Astrocyte (in vitro differentiated cells and primary cell): Measurements from ENCODE around the gene AKR1C4. TPM values are rescaled to one million over a fixed set of nuclear protein-coding genes. Genes with fewer than 3 reads are reported as not detected.
"Not testable (repeated sequence)": the region's sequence is repeated elsewhere in the genome, so short reads cannot be mapped to it uniquely, and the experiment has no call there.

Experiments
- DNase-seq: peaks from one replicate; pipeline ENCODE4 v3.0.0-alpha.2; 2010; ENCODE audit warnings: low read depth
- FAIRE-seq: peaks from 2 replicates; lab custom pipeline; 2011; peaks lifted over from hg19 to GRCh38; lab: Jason Lieb, UNC
- H2AFZ ChIP-seq: 2 replicates; pipeline ENCODE4 v1.6.0; 2012; ENCODE audit warnings: low read depth, low read length, inconsistent platforms
- H3K27ac ChIP-seq: 2 replicates; pipeline ENCODE4 v1.5.1; 2011; ENCODE audit warnings: low read depth, low read length, inconsistent platforms
- H3K27me3 ChIP-seq: 2 replicates; pipeline ENCODE4 v1.6.0; 2011; ENCODE audit warnings: low read length, inconsistent platforms; ENCODE audit not compliant: insufficient read depth
- H3K36me3 ChIP-seq: 2 replicates; pipeline ENCODE4 v1.5.1; 2011; ENCODE audit warnings: low read length, inconsistent platforms; ENCODE audit not compliant: insufficient read depth
- H3K4me1 ChIP-seq: 2 replicates; pipeline ENCODE4 v1.5.1; 2011; ENCODE audit warnings: low read length, inconsistent platforms; ENCODE audit not compliant: insufficient read depth
- H3K4me2 ChIP-seq: 2 replicates; pipeline ENCODE4 v1.6.0; 2012; ENCODE audit warnings: low read length, inconsistent platforms
- H3K4me3 ChIP-seq: 2 replicates; pipeline ENCODE4 v1.5.1; 2011; ENCODE audit warnings: low read depth, mild to moderate bottlenecking, low read length, inconsistent platforms; ENCODE audit not compliant: insufficient read depth
- H3K79me2 ChIP-seq: 2 replicates; pipeline ENCODE4 v1.6.0; 2012; ENCODE audit warnings: mild to moderate bottlenecking, low read length, inconsistent platforms; ENCODE audit not compliant: insufficient read depth
- H3K9ac ChIP-seq: 2 replicates; pipeline ENCODE4 v1.6.0; 2012; ENCODE audit warnings: mild to moderate bottlenecking, low read length, inconsistent platforms
- H3K9me3 ChIP-seq: 2 replicates; pipeline ENCODE4 v1.5.1; 2012; ENCODE audit warnings: low read depth, mild to moderate bottlenecking, low read length, inconsistent platforms; ENCODE audit not compliant: insufficient read depth
- H4K20me1 ChIP-seq: 2 replicates; pipeline ENCODE4 v1.6.0; 2012; ENCODE audit warnings: low read length, inconsistent platforms; ENCODE audit not compliant: insufficient read depth
- H3K27ac Mint-ChIP-seq: one replicate; pipeline ENCODE4 v1.8.0; 2021; ENCODE audit warnings: mild to moderate bottlenecking, mixed read lengths; ENCODE audit not compliant: unreplicated experiment
- H3K27me3 Mint-ChIP-seq: one replicate; pipeline ENCODE4 v1.8.0; 2021; ENCODE audit warnings: low read depth, mixed read lengths; ENCODE audit not compliant: unreplicated experiment
- H3K36me3 Mint-ChIP-seq: one replicate; pipeline ENCODE4 v1.8.0; 2021; ENCODE audit warnings: low read depth, mixed read lengths; ENCODE audit not compliant: unreplicated experiment
- H3K4me1 Mint-ChIP-seq: one replicate; pipeline ENCODE4 v1.8.0; 2021; ENCODE audit warnings: low read depth, mixed read lengths; ENCODE audit not compliant: unreplicated experiment
- H3K4me3 Mint-ChIP-seq: one replicate; pipeline ENCODE4 v1.8.0; 2021; ENCODE audit warnings: mild to moderate bottlenecking, moderate library complexity, mixed read lengths; ENCODE audit not compliant: unreplicated experiment
- H3K9me3 Mint-ChIP-seq: one replicate; pipeline ENCODE4 v1.8.0; 2021; ENCODE audit warnings: mild to moderate bottlenecking, mixed read lengths; ENCODE audit not compliant: unreplicated experiment
- EZH2 ChIP-seq: IDR thresholded peaks from 2 replicates; pipeline ENCODE4 v1.6.1; 2012; ENCODE audit warnings: mild to moderate bottlenecking, low read length, inconsistent platforms; ENCODE audit not compliant: insufficient read depth
- total RNA-seq: library from RNA; stranded (reverse); gene quantifications from 2 replicates; pipeline ENCODE4 v1.2.1, GENCODE V29; 2021
- TF ChIP-seq, protein P1 (sequence below): IDR thresholded peaks from 2 replicates; pipeline ENCODE4 v1.5.1; 2011; ENCODE audit warnings: low read depth, mild to moderate bottlenecking, inconsistent platforms, low read length, moderate library complexity; ENCODE audit not compliant: insufficient read depth

Gene AKR1C4
- total RNA-seq, 1 donor from 2014 or later: not detected

DNA sequence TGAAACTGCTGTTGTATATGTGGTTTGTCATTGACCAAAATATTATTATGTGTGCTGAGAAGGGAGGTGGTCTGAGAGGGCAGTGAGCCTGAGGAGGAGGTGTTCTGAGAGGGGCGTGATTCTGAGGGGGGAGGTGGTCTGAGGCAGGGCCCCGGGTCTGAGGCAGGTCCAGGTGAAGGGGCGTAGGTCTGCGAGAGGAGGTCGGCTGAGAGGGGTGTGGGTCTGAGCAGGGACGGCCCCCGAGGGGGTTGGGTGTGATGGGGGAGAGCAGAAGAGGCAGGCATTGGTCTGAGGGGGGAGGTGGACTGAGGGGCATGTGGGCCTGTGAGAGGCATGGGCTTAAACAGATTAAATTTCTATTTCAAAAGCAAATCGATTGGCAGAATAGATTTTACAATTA, 32.4 kb downstream of the AKR1C4 start:
- no peaks in the 10 kb centered on the region for H3K27me3 ChIP-seq
- Mint-ChIP-seq H3K27me3 (peaks cover 8% of the 10 kb centered on the region), H3K9me3 (peaks cover 2% of the 10 kb centered on the region), H3K4me3 (no peak overlapping the region), H3K4me1 (no peaks in the 10 kb centered on the region), H3K36me3 (no peaks in the 10 kb centered on the region), H3K27ac (no peak overlapping the region)
- no peak overlapping the region for H3K4me2 ChIP-seq
- no peak overlapping the region for H3K27ac ChIP-seq
- no peak overlapping the region for H3K9ac ChIP-seq
- no peaks in the 10 kb centered on the region for H4K20me1 ChIP-seq
- no peaks in the 10 kb centered on the region for H3K4me1 ChIP-seq
- no peak for TF ChIP-seq EZH2
- TF ChIP-seq, protein P1, sequence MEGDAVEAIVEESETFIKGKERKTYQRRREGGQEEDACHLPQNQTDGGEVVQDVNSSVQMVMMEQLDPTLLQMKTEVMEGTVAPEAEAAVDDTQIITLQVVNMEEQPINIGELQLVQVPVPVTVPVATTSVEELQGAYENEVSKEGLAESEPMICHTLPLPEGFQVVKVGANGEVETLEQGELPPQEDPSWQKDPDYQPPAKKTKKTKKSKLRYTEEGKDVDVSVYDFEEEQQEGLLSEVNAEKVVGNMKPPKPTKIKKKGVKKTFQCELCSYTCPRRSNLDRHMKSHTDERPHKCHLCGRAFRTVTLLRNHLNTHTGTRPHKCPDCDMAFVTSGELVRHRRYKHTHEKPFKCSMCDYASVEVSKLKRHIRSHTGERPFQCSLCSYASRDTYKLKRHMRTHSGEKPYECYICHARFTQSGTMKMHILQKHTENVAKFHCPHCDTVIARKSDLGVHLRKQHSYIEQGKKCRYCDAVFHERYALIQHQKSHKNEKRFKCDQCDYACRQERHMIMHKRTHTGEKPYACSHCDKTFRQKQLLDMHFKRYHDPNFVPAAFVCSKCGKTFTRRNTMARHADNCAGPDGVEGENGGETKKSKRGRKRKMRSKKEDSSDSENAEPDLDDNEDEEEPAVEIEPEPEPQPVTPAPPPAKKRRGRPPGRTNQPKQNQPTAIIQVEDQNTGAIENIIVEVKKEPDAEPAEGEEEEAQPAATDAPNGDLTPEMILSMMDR: no peak
- H3K9me3 ChIP-seq: no peaks in the 10 kb centered on the region
- no peaks in the 10 kb centered on the region for H3K79me2 ChIP-seq
- no peak overlapping the region for H2AFZ ChIP-seq
- no peaks in the 10 kb centered on the region for H3K36me3 ChIP-seq
- no peak overlapping the region for H3K4me3 ChIP-seq
- DNase-seq: no peak
- no peak for FAIRE-seq

DNA sequence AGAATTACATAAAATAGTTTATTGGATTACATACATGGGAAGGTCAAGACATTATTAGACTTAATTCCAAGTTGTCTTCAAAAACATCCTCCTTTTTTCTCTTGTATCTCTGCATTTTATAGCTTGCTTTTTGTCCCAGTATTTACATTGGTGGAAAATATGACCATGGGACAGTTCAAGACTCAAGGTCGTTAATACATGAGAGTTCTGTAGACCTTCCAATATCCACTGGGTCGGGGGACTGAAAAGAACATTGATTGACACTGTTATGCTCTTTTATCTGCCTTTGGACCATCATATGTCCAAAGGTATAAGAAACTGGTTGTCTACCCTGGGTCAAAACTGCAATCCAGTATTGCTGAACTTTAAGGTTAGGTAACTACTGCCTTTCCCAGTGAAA, 36.7 kb downstream of the AKR1C4 start:
- H3K4me1 ChIP-seq: no peaks in the 10 kb centered on the region
- no peak overlapping the region for H3K4me3 Mint-ChIP-seq
- no peaks in the 10 kb centered on the region for H3K27me3 ChIP-seq
- H3K36me3 Mint-ChIP-seq: no peaks in the 10 kb centered on the region
- peaks cover 8% of the 10 kb centered on the region for H3K27me3 Mint-ChIP-seq
- H3K9me3 ChIP-seq: no peaks in the 10 kb centered on the region
- no peaks in the 10 kb centered on the region for H3K4me1 Mint-ChIP-seq
- no peak overlapping the region for H3K27ac ChIP-seq
- no peaks in the 10 kb centered on the region for H3K79me2 ChIP-seq
- H3K4me3 ChIP-seq: no peak overlapping the region
- FAIRE-seq (no peak), DNase-seq (no peak)
- no peak overlapping the region for H3K4me2 ChIP-seq
- H3K9me3 Mint-ChIP-seq: peaks cover 4% of the 10 kb centered on the region
- H3K9ac ChIP-seq: no peak overlapping the region
- no peak overlapping the region for H2AFZ ChIP-seq
- H3K36me3 ChIP-seq: no peaks in the 10 kb centered on the region
- H4K20me1 ChIP-seq: no peaks in the 10 kb centered on the region
- no peak overlapping the region for H3K27ac Mint-ChIP-seq
- TF ChIP-seq, protein P1: no peak
- TF ChIP-seq EZH2: no peak

DNA sequence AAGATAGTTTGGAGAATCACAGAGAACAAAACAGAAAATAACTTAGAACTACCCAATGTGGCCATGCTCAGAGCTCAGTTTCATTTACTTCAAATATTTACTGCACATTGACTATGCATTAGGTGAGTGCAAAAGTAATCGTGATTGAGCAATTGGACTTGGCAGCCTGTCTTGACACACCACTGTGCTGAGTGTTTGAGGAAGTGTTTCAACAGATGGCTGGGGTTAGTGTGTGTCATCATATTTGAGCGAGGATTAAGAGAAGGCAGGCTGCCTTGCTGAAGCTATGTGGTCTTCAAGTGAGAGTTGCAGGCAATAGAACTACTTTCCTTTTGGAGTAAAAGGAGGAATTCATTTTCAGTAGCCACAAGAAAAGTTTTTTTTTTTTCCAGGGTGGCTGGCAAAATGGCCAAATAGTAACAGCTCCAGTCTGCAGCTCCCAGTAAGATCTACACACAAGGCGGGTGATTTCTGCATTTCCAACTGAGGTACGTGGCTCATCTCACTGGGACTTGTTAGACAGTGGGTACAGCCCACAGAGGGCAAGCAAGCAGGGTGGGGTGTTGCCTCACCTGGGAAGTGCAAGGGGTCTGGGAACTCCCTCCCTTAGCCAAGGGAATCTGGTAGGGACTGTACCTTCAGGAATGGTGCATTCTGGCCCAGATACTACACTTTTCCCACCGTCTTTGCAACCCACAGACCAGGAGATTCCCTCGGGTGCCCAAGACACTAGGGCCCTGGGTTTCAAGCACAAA, 37.6 kb downstream of the AKR1C4 start:
- Histone ChIP-seq H3K9ac (no peak overlapping the region), H4K20me1 (no peaks in the 10 kb centered on the region), H3K4me3 (no peak overlapping the region), H3K4me1 (no peaks in the 10 kb centered on the region), H2AFZ (no peak overlapping the region), H3K4me2 (no peak overlapping the region), H3K9me3 (no peaks in the 10 kb centered on the region), H3K27ac (no peak overlapping the region), H3K79me2 (no peaks in the 10 kb centered on the region), H3K27me3 (no peaks in the 10 kb centered on the region), H3K36me3 (no peaks in the 10 kb centered on the region)
- FAIRE-seq (no peak), DNase-seq (no peak)
- Mint-ChIP-seq H3K9me3 (peaks cover 4% of the 10 kb centered on the region), H3K27ac (no peak overlapping the region), H3K27me3 (peaks cover 10% of the 10 kb centered on the region), H3K4me3 (no peak overlapping the region), H3K4me1 (no peaks in the 10 kb centered on the region), H3K36me3 (no peaks in the 10 kb centered on the region)
- TF ChIP-seq, protein P1: no peak
- no peak for TF ChIP-seq EZH2

DNA sequence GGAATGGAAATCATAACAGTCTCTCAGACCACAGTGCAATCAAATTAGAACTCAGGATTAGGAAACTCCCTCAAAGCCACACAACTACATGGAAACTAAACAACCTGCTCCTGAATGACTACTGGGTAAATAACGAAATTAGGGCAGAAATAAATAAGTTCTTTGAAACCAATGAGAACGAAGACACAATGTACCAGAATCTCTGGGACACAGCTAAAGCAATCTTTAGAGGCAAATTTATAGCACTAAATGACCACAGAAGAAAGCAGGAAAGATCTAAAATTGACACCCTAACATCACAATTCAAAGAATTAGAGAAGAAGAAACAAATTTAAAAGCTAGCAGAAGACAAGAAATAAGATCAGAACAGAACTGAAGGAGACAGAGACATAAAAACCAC, 40.9 kb downstream of the AKR1C4 start:
- not testable (repeated sequence) for H3K9me3 Mint-ChIP-seq, H3K27me3 ChIP-seq, H3K27ac ChIP-seq, H3K4me2 ChIP-seq, H3K9ac ChIP-seq, H3K4me1 ChIP-seq, H3K4me1 Mint-ChIP-seq, H3K9me3 ChIP-seq, H3K27ac Mint-ChIP-seq, H2AFZ ChIP-seq, DNase-seq, H3K36me3 ChIP-seq, H3K4me3 ChIP-seq, H3K4me3 Mint-ChIP-seq, H4K20me1 ChIP-seq, H3K79me2 ChIP-seq, FAIRE-seq, H3K36me3 Mint-ChIP-seq
- peaks cover 15% of the 10 kb centered on the region for H3K27me3 Mint-ChIP-seq
